Measurements from ENCODE around the gene GRAMD1A.

Gene GRAMD1A

DNA sequence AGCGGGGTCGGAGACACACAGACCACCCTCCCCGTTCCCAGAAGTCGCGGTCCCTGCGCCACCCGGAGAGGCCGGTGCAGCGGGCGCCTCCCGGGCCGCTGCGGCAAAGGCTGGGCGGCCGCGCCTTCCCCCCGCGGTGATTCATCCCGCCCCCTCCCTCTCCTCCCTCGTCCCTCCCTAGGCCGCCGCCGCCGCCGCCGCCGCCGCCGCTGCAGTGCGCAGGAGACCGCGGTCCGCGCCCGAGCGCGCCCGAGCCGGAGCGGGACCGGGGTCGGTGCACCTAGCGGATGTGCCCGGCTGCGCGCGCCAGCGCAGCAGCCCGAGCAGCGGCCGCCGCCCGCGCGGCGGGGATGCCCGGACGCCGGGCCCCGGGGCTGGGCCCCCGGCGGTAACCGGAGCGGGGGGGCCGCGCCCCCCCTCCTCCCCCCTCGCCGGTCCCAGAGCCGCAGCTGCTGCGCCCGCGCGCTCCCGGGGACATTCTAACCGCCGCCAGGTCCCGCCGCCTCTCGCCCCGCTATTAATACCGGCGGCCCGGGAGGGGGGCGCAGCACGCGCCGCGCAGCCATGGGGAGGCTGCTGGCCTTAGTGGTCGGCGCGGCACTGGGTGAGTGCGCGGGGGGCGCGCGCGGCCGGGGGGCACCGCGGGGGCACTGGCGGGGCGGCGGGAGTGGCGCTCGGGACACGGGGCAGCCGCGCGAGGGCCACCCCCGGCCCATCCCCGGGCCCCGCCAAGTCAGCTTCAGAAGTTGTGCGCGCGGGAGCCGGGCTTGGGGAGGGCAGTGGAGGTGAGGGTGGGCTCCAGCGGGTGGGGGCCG lies 30.3 kb downstream of the GRAMD1A start, which contains the start of gene SCN1B:
SCN1B (plus strand) TSS at position 214 of the 815 bp plus-strand sequence; CDS start at position 565, 351 bp downstream.
- TF ChIP-seq, protein P1, sequence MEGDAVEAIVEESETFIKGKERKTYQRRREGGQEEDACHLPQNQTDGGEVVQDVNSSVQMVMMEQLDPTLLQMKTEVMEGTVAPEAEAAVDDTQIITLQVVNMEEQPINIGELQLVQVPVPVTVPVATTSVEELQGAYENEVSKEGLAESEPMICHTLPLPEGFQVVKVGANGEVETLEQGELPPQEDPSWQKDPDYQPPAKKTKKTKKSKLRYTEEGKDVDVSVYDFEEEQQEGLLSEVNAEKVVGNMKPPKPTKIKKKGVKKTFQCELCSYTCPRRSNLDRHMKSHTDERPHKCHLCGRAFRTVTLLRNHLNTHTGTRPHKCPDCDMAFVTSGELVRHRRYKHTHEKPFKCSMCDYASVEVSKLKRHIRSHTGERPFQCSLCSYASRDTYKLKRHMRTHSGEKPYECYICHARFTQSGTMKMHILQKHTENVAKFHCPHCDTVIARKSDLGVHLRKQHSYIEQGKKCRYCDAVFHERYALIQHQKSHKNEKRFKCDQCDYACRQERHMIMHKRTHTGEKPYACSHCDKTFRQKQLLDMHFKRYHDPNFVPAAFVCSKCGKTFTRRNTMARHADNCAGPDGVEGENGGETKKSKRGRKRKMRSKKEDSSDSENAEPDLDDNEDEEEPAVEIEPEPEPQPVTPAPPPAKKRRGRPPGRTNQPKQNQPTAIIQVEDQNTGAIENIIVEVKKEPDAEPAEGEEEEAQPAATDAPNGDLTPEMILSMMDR (IDR thresholded peaks at IDR 0.05; ENCODE audit: insufficient read depth, low read depth, low read length, missing control alignments) = no peak
- DNase-seq (ENCODE audit: low read depth) = peak; percentile 79

DNA sequence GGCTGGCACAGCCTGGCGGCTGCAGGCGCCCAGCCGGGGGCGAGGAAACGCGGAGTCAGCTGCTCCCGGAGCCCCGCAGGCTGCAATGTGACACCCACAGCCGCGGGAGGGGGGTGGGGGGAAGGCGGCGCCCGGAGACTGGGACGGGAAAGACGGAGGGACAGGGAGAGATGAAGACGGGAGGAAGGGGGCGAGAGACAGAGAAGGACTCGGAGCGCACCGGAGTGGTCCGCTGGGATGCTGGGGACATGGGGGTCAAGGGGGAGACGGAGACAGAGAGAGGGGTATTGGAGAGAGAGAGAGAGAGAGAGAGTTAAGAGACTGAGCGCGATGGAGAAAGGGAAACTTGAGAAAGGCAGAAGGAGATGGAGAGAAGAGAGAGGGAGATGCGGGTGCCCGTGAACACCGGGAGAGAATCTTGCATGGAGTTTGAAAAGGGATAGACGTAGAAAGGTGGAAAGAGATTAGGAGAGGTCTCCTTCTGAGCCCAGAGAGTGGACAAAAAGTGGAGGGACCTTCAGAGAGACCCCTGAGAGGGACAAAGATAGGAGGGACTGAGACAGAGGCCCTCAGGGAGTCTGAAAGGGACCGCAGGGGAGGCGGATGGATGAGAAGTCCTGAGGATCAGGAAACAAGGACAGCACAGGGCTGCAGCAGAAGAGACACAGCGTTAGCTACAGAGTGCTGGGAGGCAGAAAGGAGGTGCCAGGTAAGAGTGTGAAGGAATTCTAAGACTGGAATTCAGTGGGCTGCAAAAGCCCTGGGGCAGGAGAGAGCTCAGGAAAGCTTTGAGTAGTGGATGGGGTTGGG lies 31.2 kb downstream of the GRAMD1A start:
- H3K4me3 ChIP-seq (ENCODE audit: low read length) = peak overlapping the region; percentile 16
- DNase-seq (ENCODE audit: low read depth) = no peak
- TF ChIP-seq, protein P1 (IDR thresholded peaks at IDR 0.05; ENCODE audit: insufficient read depth, low read depth, low read length, missing control alignments) = no peak

More for the DNA sequence above, 30.3 kb downstream of the GRAMD1A start, which contains the start of gene SCN1B:
- peak within 1 kb of the TSS; percentile 16 for H3K4me3 ChIP-seq (ENCODE audit: low read length)

DNA sequence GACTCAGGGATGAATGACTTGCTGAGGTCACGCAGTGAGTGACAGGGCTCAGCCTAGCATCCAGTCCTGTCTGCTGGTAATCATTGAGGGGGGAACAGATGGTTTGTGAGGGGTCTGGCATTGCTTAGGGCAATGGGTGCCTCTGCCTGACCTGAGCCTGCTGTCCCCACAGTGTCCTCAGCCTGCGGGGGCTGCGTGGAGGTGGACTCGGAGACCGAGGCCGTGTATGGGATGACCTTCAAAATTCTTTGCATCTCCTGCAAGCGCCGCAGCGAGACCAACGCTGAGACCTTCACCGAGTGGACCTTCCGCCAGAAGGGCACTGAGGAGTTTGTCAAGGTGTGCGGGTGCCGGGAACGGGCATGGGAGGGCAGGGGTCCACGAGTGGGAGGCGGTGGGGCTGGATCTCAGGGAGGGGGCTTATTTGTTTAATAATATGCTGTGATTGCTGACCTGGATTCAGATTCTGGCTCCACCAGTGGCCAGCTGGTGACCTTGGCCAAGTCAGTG lies 32.3 kb downstream of the GRAMD1A start:
- no peak overlapping the region for H3K4me3 ChIP-seq (ENCODE audit: low read length)
- TF ChIP-seq, protein P1 (IDR thresholded peaks at IDR 0.05; ENCODE audit: insufficient read depth, low read depth, low read length, missing control alignments) = no peak
- DNase-seq (ENCODE audit: low read depth) = no peak

DNA sequence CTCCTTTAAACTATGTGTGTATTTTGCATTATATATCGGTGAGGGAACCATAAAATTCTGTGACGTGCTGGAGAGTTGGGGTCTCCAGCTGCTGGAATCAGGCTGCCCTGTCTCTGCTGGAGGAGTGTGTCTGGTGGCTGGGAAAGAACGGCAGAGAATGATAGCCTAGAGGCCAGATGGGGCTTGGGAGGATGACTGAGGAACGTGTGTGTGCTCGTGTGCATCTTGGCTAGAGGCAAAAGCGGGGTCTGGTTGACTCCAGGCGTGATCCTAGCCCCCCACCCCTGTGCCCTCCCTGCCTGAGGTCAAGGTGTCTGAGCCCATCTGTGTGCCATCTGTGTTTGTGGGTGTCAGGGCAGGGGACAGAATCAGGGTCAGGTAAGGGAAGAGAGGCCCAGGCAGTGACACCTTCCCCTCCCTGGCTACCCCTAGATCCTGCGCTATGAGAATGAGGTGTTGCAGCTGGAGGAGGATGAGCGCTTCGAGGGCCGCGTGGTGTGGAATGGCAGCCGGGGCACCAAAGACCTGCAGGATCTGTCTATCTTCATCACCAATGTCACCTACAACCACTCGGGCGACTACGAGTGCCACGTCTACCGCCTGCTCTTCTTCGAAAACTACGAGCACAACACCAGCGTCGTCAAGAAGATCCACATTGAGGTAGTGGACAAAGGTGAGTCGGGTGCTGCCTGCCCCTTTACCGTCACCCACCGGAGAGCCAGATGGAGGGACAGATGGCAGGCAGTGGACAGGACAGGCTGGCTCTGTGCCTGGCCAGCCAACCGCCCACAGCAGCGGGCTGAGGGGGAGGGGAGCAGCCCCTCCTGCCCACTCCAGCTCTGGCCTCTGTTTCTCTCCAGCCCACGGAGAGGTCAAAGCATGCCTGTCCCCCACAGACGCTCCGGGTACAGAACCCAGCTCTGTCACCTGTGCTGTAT lies 33.2 kb downstream of the GRAMD1A start:
- TF ChIP-seq, protein P1 (IDR thresholded peaks at IDR 0.05; ENCODE audit: insufficient read depth, low read depth, low read length, missing control alignments) = no peak
- no peak overlapping the region for H3K4me3 ChIP-seq (ENCODE audit: low read length)
- DNase-seq (ENCODE audit: low read depth) = no peak

DNA sequence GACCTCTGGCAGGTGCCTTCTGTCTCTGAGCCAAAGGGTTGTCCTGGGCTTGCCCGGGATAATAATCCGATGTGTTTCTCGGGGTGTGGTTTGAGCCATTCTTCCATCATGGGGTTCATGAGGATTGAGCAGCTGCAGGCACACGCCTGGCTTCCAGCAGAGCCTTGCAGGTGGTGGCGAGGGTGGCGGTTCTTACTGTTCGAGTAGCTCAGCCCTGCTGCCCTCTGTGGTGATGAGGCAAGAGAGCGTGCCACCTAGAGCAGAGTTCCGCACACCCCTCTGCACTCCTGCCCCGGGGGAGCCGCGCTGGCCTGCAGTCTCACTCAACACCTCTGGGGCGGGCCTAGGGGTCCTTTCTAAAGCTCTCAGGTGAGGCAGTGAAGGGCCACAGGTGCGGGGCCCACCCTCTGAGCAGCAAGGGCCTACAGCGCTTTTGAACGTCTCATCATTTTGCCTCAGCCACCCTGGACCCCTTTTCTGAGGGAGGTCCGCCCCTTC lies 33.9 kb downstream of the GRAMD1A start:
- TF ChIP-seq, protein P1 (IDR thresholded peaks at IDR 0.05; ENCODE audit: insufficient read depth, low read depth, low read length, missing control alignments) = no peak
- no peak for DNase-seq (ENCODE audit: low read depth)
- H3K4me3 ChIP-seq (ENCODE audit: low read length) = no peak overlapping the region
